Measurements from ENCODE around the gene EDA.

- no peak for TF ChIP-seq POLR2AphosphoS5 (IDR thresholded peaks at IDR 0.05)
- TF ChIP-seq POLR2A (IDR thresholded peaks at IDR 0.05): no peak
- TF ChIP-seq CTCF (IDR thresholded peaks at IDR 0.05): no peak
These were observed 472.1 kb downstream of the EDA start for GRCh38 chrX:70087857-70088630.
